ENCODE results near the gene TMEM69. TPM values are rescaled to one million over a fixed set of nuclear protein-coding genes. Genes with fewer than 3 reads are reported as not detected.

TMEM69 gene
- polyA plus RNA-seq, 3 donors: 27.6 to 43.4 (median 36.2) TPM

GRCh38 chr1:45654540-45655280, 33.3 kb upstream of the TMEM69 start:
- H3K27ac Mint-ChIP-seq: peak overlapping the region in 1 of 7 donors; percentile 78
- no peaks in the 10 kb centered on the region for H3K9me3 Mint-ChIP-seq
- no peak overlapping the region for H3K4me3 Mint-ChIP-seq
- Histone ChIP-seq H3K4me3 (replicated peaks in 1 of 3; ENCODE audit: low read depth in 2 of 3, low read length in 3 of 3) (no peak overlapping the region), H4K20me1 (ENCODE audit: insufficient read depth, low read length) (peaks cover 93% of the 10 kb centered on the region), H3K9ac (ENCODE audit: insufficient read depth, low read length, poor library complexity, severe bottlenecking) (no peak overlapping the region), H3K9me3 (replicated peaks in 1 of 2; ENCODE audit: control insufficient read depth in 1 of 2, insufficient read depth in 1 of 2, low read length in 2 of 2) (no peaks in the 10 kb centered on the region), H3K4me2 (replicated peaks; ENCODE audit: extremely low read depth, low read length, poor library complexity, severe bottlenecking) (no peak overlapping the region), H2AFZ (ENCODE audit: insufficient read depth, low read depth, low read length, poor library complexity, severe bottlenecking) (no peak overlapping the region), H3K27me3 (ENCODE audit: control insufficient read depth in 2 of 2, insufficient read depth in 2 of 2, low read length in 2 of 2) (no peaks in the 10 kb centered on the region), H3K36me3 (replicated peaks in 1 of 2; ENCODE audit: control insufficient read depth in 1 of 2, insufficient read depth in 2 of 2, low read length in 2 of 2) (peaks cover 97 to 99% of the 10 kb centered on the region in 2 donors), H3K27ac (ENCODE audit: low read depth in 1 of 2, low read length in 2 of 2) (peak overlapping the region in 1 of 2 donors; percentile 6), H3K4me1 (ENCODE audit: control insufficient read depth in 1 of 2, insufficient read depth in 2 of 2, low read length in 2 of 2) (no peaks in the 10 kb centered on the region), H3K79me2 (ENCODE audit: insufficient read depth, low read length) (peaks cover 66% of the 10 kb centered on the region)
- H3K36me3 Mint-ChIP-seq: peaks cover 80 to 92% of the 10 kb centered on the region in 2 donors
- 100% methylated on average over 6 of the region's 12 CpGs for WGBS (ENCODE audit: insufficient coverage)
- DNase-seq: no peak
- no peaks in the 10 kb centered on the region for H3K4me1 Mint-ChIP-seq
- TF ChIP-seq CTCF (IDR thresholded peaks at IDR 0.05): no peak
- intact Hi-C loops (cut with micrococcal nuclease): no loop called here
- no peaks in the 10 kb centered on the region for H3K27me3 Mint-ChIP-seq (ENCODE audit: low read depth in 3 of 3)

- no peaks in the 10 kb centered on the region for H3K4me1 Mint-ChIP-seq
- H3K9ac ChIP-seq (ENCODE audit: insufficient read depth, low read length, poor library complexity, severe bottlenecking): no peak overlapping the region
- H3K79me2 ChIP-seq (ENCODE audit: insufficient read depth, low read length): peaks cover 67% of the 10 kb centered on the region
- DNase-seq: no peak
- intact Hi-C loops (cut with micrococcal nuclease): no loop called here
- H3K36me3 Mint-ChIP-seq: peaks cover 75 to 88% of the 10 kb centered on the region in 2 donors
- WGBS (ENCODE audit: insufficient coverage): no CpG with 5 or more reads among the region's 3 CpGs
- no peak overlapping the region for H2AFZ ChIP-seq (ENCODE audit: insufficient read depth, low read depth, low read length, poor library complexity, severe bottlenecking)
- no peak overlapping the region for H3K27ac ChIP-seq (ENCODE audit: low read depth in 1 of 2, low read length in 2 of 2)
- no peaks in the 10 kb centered on the region for H3K4me1 ChIP-seq (ENCODE audit: control insufficient read depth in 1 of 2, insufficient read depth in 2 of 2, low read length in 2 of 2)
- H4K20me1 ChIP-seq (ENCODE audit: insufficient read depth, low read length): peaks cover 93% of the 10 kb centered on the region
- no peaks in the 10 kb centered on the region for H3K9me3 ChIP-seq (replicated peaks in 1 of 2; ENCODE audit: control insufficient read depth in 1 of 2, insufficient read depth in 1 of 2, low read length in 2 of 2)
- peak overlapping the region in 2 of 7 donors; percentile 30 to 56 for H3K27ac Mint-ChIP-seq
- H3K27me3 Mint-ChIP-seq (ENCODE audit: low read depth in 3 of 3): no peaks in the 10 kb centered on the region
- H3K36me3 ChIP-seq (replicated peaks in 1 of 2; ENCODE audit: control insufficient read depth in 1 of 2, insufficient read depth in 2 of 2, low read length in 2 of 2): peaks cover 94 to 98% of the 10 kb centered on the region in 2 donors
- H3K4me3 Mint-ChIP-seq: no peak overlapping the region
- TF ChIP-seq CTCF (IDR thresholded peaks at IDR 0.05): no peak
- H3K9me3 Mint-ChIP-seq: no peaks in the 10 kb centered on the region
- no peak overlapping the region for H3K4me2 ChIP-seq (replicated peaks; ENCODE audit: extremely low read depth, low read length, poor library complexity, severe bottlenecking)
- H3K4me3 ChIP-seq (replicated peaks in 1 of 3; ENCODE audit: low read depth in 2 of 3, low read length in 3 of 3): no peak overlapping the region
- H3K27me3 ChIP-seq (ENCODE audit: control insufficient read depth in 2 of 2, insufficient read depth in 2 of 2, low read length in 2 of 2): no peaks in the 10 kb centered on the region
Measured at GRCh38 chr1:45656573-45657226, 31.3 kb upstream of the TMEM69 start.

Measured in CD14-positive monocyte (primary cell).